Stimulated activated CD4-positive, alpha-beta T cell treated with anti-CD3 and anti-CD28 coated beads, Interleukin-2, amount 100 ng/mL, for 24 hours (primary cell): ENCODE data around the gene TSGA10.
"Not testable (repeated sequence)": the region's sequence is repeated elsewhere in the genome, so short reads cannot be mapped to it uniquely, and the experiment has no call there.

Experiments
- DNase-seq, 2 donors: peaks; one replicate each; pipeline ENCODE4 v3.0.0-alpha.2; 2020

Gene TSGA10

GRCh38 chr2:99152199-99152895 is 2.4 kb downstream of the TSGA10 start:
- DNase-seq, result no peak

DNA sequence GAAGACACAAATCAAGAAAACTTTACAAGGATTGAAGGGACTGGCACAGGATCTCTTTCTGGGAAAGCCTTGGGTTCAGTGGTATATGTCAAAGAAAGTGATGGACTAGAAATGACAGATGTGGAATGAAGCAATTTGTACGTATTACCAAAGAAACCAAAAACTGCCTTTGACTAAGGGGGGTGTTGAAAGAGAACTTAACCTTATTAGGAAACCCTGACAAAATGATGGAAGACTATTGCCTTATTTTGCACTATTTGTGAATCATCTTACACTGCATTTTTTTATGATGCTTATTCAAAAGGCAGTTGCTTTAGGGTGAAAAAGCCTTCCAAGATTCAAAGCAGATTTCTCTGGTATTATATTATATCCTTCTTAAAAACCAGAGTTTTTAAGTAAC is 4.0 kb downstream of the TSGA10 start:
- DNase-seq, result no peak

- peak; percentile 97 to 98 for DNase-seq
Measured at GRCh38 chr2:99141110-99142108, 13.3 kb downstream of the TSGA10 start, which contains the start of gene C2orf15. TSS of gene C2orf15 (plus strand) at chr2:99141707. CDS start at chr2:99150559, 8,852 bp downstream.

DNA sequence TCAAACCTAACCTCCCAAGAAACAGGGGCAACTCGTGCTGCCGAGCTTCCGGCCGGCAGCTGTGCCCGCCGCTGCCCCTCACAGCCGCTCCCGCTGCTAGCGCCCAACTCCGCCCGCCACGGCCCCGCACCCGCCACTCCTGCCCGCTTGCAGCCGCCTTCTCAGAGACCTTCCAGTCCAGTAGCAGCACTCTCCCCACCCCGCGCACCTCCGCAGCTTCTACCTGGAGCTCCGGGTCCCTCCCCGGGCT is 14.0 kb downstream of the TSGA10 start:
- DNase-seq, result no peak

DNA sequence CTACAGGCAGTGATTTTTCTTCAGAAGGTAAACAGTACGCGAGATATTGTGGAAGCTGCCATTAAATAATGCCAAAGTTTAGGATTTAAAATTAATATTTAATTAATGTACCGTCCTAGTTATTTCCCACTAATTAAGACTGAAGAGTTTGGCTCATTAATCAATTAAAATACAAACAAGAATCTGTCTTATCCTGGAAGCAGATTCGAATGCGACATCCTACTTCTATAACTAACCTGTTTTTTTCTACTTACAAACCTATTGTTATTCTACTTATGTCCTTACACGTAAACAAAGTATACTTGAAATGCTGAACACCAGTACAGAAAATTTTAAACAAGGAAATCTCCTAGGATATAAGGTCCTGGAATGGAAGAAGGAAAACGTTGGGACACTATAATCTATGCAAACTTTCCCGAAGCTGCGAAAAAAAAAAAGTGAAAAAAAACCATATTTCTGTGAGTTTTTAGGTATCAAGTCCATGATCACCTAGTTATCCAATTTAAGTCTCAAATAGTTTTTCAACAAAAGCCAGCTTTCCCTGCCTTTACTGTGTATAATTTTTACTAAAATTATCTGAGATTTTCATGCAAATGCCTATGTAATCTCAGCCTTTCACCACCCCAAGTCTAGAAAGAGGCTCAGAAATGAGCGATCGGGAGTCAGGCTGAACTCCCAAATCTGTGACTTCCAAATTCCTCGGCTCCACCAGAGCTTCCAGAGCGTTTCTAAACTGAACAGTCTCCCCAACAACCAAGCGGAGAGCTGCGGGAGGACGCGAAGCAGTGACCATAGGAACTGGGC is 14.5 kb downstream of the TSGA10 start:
- no peak for DNase-seq

DNA sequence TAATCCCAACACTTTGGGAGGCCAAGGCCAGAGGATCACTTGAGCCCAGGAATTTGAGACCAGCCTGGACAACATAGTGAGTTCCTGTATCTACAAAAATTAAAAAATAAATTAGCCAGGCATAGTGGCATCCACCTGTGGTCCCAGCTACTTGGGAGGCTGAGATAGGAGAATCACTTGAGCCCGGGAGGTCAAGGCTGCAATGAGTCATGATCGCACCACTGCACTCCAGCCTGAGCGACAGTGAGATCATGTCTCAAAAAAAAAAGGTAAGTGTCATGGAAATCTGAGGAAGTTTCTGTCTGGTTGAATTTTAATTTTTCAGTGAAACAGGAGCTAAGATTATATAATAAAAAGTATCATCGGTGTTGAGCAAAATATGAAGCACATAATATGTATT is 15.7 kb downstream of the TSGA10 start:
- DNase-seq, result no peak

- not testable (repeated sequence) for DNase-seq
Measured at GRCh38 chr2:99135044-99135556, 19.6 kb downstream of the TSGA10 start.

- DNase-seq, result no peak
Measured at GRCh38 chr2:99127981-99128380, 26.8 kb downstream of the TSGA10 start.

DNA sequence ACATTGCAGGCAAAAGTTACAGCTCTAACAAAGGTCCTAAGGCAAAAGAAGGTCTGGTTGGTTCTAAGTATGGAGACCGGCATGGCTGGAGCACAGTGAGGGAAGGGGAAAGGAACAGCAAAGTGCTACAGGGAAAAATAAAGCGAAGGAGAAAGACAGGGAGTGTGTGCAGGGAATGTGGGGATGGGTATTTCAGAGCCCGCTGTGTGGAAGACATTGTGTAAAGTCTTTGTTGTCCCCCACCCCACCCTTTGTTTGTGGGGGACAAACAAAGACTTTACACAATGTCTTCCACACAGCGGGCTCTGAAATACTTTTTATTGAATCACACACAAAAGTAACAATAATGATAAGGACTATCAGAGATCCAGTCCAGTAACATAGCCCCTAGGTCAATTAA is 42.1 kb downstream of the TSGA10 start:
- DNase-seq, result no peak

DNA sequence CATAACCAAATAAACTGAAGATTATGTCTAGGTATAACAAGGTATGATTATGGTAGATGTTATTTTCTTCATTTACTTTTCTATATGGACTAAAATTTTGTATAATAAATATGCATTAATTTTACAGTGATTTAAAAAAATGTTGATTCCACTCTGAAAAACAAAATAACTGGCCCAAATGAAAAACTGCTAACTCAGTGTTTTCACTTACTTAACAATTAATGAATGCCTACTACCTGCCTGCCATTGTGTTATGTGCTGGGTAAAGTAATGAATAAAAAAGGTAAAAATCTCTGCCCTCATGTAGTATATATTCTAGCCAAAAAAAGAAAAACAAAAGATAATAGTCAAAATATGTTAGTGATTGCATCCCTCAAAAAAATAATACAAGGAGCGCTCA is 42.8 kb downstream of the TSGA10 start:
- DNase-seq, result no peak

GRCh38 chr2:99111236-99111635 is 43.5 kb downstream of the TSGA10 start:
- DNase-seq, result no peak

DNA sequence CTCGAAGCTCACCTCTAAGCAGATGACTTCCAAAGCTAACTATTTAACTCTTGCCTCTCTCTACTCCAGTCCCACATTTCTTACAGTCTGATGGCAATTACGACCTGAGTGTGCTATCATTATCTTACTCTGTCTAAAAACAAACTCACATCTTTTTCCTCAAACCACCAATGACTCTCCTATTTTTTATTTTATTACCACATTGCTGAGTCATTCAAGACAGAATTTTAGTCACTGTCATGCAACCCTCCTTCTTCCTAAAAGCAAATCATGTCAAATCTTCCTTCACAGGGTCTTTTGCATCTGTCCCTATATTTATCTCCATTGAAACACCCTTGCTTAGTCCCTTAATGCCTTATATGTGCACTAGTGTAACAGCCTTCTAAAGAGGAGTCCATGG is 47.8 kb downstream of the TSGA10 start:
- no peak for DNase-seq

GRCh38 chr2:99104006-99104405 is 50.7 kb downstream of the TSGA10 start:
- no peak for DNase-seq

DNA sequence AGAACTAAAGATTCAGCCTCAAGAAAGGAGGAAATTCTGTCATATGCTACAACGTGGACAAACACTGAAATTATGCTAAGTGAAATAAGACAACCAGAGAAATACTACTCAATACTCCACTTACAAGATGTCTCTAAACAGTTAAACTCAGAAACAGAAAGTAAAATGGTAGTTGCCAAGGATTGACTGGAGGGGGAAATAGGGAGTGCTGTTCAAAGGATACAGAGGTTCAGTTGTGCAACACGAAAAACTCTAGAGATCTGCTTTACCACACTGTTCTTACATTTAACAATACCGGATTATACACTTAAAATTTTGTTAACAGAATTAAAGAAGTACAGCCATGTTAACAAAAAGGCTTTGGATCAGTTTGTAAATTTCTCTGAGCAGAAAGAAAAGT is 53.0 kb downstream of the TSGA10 start:
- DNase-seq, result no peak

DNA sequence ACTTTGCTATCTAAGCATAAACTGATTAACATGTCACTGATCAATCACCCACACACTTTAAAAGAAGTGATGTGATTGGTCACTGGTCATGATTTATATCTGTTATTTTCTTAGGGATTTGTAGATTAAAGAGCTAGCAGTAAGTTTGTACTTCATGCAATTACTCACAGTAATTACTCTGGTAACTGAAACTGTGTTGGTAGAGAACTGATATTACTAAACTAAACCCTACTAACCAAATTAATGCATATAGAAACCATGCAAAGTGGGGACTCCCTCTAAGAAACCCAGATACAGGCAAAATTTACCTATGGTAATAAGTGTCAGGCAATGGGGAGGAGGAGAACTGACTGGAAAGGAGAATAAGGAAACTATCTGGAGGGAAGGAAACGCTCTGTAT is 58.0 kb downstream of the TSGA10 start:
- no peak for DNase-seq

- DNase-seq, result no peak
Measured at GRCh38 chr2:99088017-99088416, 66.7 kb downstream of the TSGA10 start.

DNA sequence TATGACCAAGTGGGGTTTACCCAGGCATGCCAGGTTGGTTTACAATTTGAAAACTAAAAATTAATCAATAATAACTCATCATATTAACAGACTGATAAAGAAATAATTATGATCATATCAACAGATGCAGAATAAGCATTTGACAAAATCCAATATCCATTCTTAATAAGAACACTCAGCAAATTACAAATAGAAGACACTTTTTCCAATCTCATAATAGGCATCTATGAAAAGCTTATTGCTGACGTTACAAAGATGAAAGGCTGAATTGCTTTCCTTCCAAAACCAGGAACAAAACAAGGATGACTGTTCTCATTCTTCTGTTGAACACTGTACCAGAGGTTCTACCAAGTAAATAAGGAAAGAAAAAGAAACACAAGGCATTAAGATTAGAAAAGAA is 68.4 kb downstream of the TSGA10 start:
- DNase-seq, result no peak

- peak in 1 of 2 donors; percentile 8 for DNase-seq
Measured at GRCh38 chr2:99085421-99085820, 69.3 kb downstream of the TSGA10 start.

DNA sequence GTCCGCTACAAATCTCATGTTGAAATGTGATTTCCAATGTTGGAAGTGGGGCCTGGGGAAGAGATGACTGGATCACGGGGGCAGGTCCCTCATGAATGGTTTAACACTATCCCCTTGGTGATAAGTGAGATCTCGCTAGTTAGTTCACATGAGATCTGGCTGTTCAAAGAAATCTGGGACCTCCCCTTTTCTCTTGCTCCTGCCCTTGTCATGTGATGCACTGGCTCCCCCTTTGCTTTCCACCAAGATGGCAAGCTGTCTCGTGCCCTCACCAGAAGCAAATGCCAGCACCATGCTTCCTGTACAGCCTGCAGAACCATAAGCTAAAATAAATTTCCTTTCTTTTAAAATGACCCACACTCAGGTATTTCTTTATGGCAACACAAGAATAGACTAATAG is 70.5 kb downstream of the TSGA10 start:
- DNase-seq, result no peak

- DNase-seq, result no peak
Measured at GRCh38 chr2:99081891-99082290, 72.9 kb downstream of the TSGA10 start.

- no peak for DNase-seq
Measured at GRCh38 chr2:99079226-99079625, 75.5 kb downstream of the TSGA10 start.

DNA sequence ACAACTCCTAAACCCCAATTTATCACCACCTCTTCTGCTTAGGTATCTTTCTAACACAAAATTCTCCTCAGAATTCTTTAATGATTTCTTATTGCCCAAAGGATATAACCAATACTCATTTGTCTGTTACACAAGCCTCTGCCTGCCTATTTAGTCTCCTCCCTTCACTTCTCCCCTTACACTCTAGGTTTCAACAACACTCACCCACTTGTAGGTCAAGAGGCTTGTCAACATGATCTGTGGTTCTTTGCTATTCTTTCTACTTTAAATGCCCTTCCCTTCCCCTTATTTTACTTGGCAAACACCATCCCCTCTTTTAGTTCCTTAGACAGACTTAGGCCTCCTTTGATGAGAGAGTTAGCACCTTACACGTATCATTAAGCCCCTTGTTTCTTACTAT is 82.2 kb downstream of the TSGA10 start:
- DNase-seq, result no peak
